T-helper 9 cell (primary cell): ENCODE data around the gene IL3.

Experiments
- DNase-seq: peaks from one replicate; pipeline ENCODE4 v3.0.0-alpha.2; 2020

IL3 gene

GRCh38 chr5:132074091-132074771 lies 13.8 kb downstream of the IL3 start:
- no peak for DNase-seq

GRCh38 chr5:132074772-132075718 lies 14.6 kb downstream of the IL3 start:
- no peak for DNase-seq

GRCh38 chr5:132075719-132076077 lies 15.2 kb downstream of the IL3 start:
- no peak for DNase-seq

DNA sequence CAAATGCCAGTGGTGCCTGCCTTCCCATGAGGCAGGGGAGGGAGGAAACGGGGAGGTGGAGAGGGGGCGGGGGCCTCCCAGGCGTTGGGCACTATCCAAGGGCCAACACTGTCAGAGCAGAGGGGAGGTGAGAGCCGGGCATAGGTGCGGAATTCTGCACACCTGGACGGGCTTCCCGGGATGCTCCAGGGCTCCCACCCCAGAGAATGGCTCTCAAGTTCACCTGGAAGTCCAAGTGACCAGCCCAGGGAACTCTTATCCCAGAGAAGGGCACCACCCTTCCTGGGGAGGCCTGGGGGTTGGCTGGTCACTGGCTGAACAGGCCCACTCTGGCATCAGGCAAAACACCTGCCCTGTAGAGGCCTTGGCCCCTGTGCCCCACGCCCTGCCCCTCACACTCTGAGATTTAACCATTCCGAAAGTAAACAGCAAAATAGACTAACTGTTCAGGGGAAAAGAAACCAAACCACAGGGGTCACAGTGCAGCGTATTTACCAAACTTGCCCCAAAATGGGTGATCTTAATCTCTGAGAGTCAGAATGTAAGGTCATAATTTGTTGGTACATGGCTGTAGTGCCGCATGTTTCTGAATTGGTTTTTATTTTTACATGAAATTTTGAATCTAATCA lies 15.9 kb downstream of the IL3 start:
- DNase-seq = no peak

- no peak for DNase-seq
Measured at GRCh38 chr5:132076983-132077382, 16.5 kb downstream of the IL3 start.

DNA sequence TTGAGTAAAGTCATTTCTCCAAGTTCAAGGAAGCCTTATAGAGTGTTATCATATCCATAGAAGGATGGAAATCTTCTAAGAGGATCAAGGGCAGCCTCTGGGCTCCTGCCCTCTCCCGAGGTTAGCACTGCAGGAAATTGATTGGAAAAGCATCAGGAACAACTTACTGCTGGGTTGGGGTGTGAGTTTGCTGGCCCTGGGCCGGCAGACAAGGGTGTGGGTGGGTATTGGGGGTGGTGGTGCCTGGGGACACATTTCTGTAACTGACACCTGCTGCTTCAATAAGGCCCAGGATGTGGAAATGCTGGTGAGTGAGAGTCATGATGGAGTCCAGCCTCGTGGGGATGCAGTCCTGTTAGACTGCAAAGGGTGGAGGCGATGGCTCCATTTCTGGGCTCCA lies 18.6 kb downstream of the IL3 start:
- DNase-seq = no peak

GRCh38 chr5:132079619-132080018 lies 19.2 kb downstream of the IL3 start:
- no peak for DNase-seq

- no peak for DNase-seq
Measured at GRCh38 chr5:132080595-132080994, 20.1 kb downstream of the IL3 start.

DNA sequence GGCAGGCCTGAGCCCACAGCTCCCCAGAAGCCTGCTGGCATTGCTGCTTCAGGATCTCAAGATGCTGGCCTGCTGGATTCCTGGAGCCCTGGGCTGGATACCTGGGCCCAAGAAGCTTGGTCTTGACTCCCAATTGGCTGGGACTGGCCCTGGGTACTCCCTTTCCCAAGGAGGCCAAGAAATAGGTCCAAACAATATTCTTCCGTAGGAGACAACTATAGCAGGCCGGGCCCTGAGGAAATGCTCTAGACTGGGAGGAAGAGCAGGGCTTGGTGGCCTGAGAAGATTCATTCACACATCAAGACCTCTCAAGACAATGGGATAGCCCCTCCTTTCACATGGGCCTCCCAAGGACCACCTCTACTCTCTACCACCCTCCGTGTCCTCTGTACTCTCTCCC lies 21.0 kb downstream of the IL3 start:
- DNase-seq = no peak

DNA sequence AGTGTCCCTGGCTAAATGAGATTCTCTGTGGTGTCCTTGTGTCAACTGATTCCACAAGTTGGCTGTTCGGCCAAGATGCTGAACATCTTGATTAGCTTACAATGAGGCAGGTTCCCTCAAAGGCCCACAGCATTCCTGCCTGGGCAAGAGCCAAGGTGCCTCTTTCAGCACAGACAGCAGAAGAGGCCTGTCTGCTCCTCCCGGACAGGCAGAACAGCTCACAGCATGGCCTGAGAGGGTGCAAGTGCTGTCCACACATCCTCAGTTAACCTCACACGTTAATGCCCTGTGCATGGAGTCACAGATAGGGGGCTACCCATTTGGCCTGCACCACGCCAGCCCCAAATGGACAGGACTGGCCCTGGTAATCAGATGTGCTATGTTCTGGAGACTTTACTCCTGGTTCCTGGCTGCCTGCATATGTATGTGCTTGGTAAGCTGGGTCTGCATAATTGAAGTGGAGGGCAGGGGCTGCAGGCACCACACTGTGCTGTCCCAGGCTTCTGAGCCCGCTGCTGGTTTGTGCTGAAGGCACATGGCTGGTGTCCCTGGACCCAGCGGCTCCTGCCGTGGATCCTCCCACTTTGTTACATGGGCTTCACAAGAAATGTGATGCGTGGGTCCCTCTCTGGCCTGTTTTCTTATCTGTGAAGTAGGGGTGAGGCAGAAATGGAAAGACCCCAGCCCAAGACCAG lies 22.0 kb downstream of the IL3 start:
- no peak for DNase-seq

DNA sequence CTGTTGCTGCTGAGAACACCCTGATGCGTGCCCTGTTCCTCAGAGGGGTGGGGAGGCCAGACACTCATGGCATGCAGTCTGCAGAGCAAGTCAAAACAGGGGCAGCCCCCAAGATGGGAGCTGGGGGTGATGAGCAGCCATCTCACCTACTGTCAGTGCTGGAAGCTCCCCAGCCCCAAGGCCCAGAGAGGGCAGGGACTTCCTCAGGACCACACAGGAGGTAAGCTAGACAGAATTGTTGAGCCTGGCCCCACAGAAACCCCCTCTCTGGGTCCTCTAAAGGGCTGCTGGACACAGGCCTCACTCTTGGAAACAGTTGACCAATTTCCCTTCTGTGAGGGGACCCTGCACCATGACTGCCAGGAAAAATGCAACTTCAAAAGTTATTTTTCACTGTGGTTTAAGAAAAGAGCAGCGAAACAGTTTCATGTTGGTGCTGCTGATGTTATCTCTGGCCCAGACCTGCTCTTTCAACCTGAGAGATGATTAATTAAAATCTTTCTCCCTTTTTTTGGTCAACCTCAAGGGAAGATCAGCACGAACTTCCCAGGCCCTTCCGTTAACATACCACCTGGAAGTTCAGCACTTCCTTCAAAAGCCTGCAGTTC lies 22.7 kb downstream of the IL3 start:
- DNase-seq = no peak

DNA sequence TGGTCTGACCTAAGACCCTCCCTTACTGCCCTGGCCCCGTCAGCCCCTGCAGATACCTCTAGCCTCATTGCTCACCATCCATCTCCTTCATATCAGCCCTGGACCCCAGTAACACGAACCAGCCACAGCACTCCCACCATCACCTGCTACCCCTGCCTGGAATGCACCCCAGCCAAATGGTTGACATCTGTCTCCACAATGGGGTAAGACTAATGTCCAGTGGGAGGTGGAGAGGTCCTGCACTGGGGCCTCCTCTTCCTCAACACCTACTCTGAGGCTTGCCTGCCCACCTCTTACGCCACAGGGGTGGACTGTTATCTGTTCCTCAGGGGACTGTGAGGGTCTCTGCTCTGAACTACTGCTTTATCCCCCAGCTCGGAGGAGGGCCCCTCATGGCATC lies 25.2 kb downstream of the IL3 start:
- no peak for DNase-seq

DNA sequence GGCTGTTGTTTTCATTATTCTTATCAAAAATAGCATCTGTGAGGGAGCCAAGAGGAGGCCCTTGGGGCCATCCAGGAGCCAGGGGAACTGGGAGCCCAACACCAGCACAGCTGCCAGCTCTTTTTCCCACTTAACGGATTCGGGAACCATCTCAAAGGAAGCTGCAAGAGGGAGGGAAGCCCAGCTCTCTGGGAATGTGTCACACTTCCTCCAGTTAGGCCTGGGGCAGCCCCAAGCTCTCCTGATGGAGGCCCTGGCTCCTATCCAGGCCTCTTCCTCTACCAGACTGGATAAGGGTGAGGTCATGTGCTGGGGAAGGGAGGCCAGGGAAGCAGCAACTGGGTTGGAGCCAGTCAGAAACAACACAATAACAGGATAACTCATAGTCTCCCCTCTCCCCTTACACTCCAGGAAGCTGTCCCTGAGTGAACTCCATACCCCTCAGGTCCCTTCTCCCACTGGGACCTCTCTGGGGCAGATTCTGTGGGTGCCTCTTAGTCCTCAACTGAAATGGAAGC lies 25.9 kb downstream of the IL3 start:
- no peak for DNase-seq

DNA sequence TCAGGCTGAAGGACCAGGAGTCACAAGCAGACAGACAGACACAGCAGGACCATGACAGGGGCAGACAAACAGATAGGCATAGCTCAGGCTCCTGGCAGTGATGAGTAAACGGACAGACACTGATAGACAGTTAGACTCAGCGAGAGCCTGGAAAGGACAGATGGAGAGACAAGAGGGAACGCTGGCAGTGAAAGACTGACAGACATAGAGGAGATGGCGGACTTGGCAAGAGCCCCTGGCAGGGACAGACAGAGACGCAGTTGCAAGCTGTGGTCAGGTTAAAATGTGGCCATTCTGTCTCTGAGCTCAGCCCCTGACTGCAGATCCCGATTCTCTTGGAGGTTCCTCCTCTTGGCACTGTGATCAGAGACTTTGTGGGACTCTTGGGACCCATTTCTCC lies 26.7 kb downstream of the IL3 start:
- DNase-seq = no peak

GRCh38 chr5:132087661-132088060 lies 27.2 kb downstream of the IL3 start:
- DNase-seq = no peak

GRCh38 chr5:132089363-132089762 lies 28.9 kb downstream of the IL3 start:
- no peak for DNase-seq

DNA sequence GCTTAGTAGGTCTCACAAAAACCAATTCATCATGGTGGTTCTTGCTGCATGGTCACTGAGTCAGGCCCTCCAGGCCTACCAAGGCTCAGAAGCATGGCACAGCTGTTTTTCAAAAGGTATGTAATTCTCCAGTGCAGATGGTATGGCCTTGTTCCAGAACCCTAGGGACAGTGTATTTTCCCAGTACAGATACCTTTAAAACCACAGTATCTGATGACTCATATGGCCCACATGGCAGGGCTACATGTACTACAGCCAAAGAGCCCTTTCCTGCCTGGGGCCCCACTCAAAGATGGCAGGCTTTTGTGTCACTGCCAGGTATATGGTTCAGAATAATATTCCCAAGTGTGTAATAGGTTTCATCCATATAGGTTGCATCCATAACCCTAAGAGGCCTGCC lies 29.7 kb downstream of the IL3 start:
- DNase-seq = no peak

DNA sequence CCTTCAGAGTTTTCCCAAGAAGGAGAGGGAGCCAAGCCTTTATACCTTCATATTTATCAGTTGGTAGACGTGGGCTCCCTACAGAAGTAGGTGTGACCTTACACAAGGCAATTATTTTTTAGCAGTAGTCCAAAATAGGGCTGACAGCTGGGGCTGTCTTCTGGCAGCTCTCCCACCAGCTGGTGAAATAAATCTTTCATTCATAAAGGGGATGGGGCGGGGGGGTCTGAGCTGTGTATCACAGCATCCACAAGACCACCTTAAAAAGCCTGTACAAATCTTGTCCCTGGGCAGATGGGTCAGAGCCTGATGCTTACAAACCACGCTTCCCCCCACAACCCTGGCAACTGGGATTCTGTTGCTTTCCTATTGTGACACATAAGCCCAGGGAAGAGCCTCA lies 32.8 kb downstream of the IL3 start:
- no peak for DNase-seq

DNA sequence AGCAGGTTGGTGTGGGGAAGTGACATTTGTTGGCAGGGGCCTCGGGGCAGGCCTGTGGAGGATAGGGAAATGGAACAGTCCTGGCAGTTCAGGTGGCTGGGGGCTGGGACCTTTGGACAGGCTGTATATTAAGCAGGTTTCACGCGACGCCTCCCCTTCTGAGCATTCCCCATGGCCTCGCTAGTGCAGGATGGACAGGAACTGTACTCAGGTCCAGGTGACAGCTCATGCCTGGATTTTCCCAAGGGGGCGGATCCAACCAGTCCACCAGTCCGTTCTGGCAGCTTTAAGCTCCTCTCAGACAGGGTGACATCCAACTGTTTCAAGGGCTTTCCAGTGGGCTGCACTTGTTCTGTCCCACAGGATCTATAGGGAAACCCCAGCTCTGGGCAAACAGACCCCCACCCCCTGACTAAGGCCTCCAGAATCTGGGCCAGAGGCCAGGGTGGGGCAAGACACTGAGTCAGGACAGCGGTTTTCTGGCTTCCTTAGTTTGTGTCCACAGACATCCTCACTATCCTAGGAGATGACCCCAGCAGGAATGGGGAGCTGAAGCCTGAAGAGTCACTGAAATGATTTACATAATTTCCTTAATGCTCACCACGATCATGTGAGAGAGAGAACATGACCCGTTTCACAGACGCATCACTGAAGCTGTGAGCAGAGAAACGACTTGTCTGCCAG lies 34.1 kb downstream of the IL3 start:
- DNase-seq = no peak

- DNase-seq = no peak
Measured at GRCh38 chr5:132095077-132095410, 34.6 kb downstream of the IL3 start.

DNA sequence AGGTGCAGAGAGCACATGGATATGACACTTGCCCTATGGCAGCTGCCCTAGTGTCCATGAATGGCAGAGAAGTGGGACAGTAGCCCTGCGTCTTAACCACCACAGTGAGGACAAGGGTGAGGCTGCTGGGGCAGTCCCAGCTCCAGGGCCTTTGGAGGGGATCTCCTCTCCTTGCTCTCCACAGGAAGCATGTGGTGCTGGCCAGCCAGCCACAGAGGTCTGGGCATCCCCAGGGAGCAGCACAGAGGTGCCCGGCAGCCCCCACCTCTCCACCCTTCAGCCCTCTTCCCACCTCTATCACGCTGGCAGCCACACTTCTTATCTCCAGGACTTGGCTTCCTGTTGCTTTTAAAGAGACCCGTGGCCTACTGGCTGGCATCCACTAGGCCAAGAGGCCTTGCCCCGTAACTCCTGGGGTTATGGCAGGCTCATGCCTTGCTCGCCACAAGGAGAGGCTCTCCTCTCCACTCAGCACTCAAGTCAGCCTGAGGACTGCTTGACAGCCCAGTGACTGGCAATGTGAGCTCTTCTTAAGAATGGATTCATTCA lies 35.0 kb downstream of the IL3 start:
- no peak for DNase-seq

GRCh38 chr5:132096904-132097303 lies 36.4 kb downstream of the IL3 start:
- DNase-seq = no peak
